GM19438 (cell line): ENCODE data around the gene SPATA7.
"Not testable (repeated sequence)": the region's sequence is repeated elsewhere in the genome, so short reads cannot be mapped to it uniquely, and the experiment has no call there.

ENCODE experiments used
- ATAC-seq: cut with Tn5 transposase; IDR thresholded peaks from one replicate; pipeline ENCODE4 v1.9.1; 2021; ENCODE audit warnings: low read depth; ENCODE audit not compliant: unreplicated experiment

Gene SPATA7

GRCh38 chr14:88385212-88386101 lies at the start of gene SPATA7:
SPATA7 (plus strand) TSS chr14:88385657; CDS start chr14:88385819, 162 bp downstream.
- ATAC-seq: peak; percentile 99

GRCh38 chr14:88340357-88340756 lies 45.1 kb upstream of the SPATA7 start:
- no peak for ATAC-seq

GRCh38 chr14:88342980-88343379 lies 42.5 kb upstream of the SPATA7 start:
- no peak for ATAC-seq

GRCh38 chr14:88346048-88346639 lies 39.3 kb upstream of the SPATA7 start:
- no peak for ATAC-seq

GRCh38 chr14:88348546-88348945 lies 36.9 kb upstream of the SPATA7 start:
- no peak for ATAC-seq

- no peak for ATAC-seq
These were observed 33.3 kb upstream of the SPATA7 start for GRCh38 chr14:88351966-88352691.

- ATAC-seq: no peak
These were observed 32.8 kb upstream of the SPATA7 start for GRCh38 chr14:88352698-88353097.

GRCh38 chr14:88354358-88354757 lies 31.1 kb upstream of the SPATA7 start:
- ATAC-seq: no peak

GRCh38 chr14:88359500-88359899 lies 26.0 kb upstream of the SPATA7 start:
- no peak for ATAC-seq

GRCh38 chr14:88363644-88364043 lies 21.8 kb upstream of the SPATA7 start:
- no peak for ATAC-seq

- no peak for ATAC-seq
These were observed 20.6 kb upstream of the SPATA7 start for GRCh38 chr14:88364710-88365413.

GRCh38 chr14:88369496-88369895 lies 16.0 kb upstream of the SPATA7 start:
- no peak for ATAC-seq

GRCh38 chr14:88379706-88380343 lies 5.6 kb upstream of the SPATA7 start:
- ATAC-seq: no peak

- no peak for ATAC-seq
These were observed 5.1 kb upstream of the SPATA7 start for GRCh38 chr14:88380405-88380804.

GRCh38 chr14:88381634-88382033 lies 3.8 kb upstream of the SPATA7 start:
- ATAC-seq: not testable (repeated sequence)

GRCh38 chr14:88384718-88385117 lies 739 bp upstream of the SPATA7 start:
- no peak for ATAC-seq

GRCh38 chr14:88386256-88386794 lies 868 bp downstream of the SPATA7 start:
- no peak for ATAC-seq

- no peak for ATAC-seq
These were observed 3.4 kb downstream of the SPATA7 start for GRCh38 chr14:88388741-88389282.

GRCh38 chr14:88392609-88393008 lies 7.2 kb downstream of the SPATA7 start:
- no peak for ATAC-seq

- no peak for ATAC-seq
These were observed 25.6 kb downstream of the SPATA7 start for GRCh38 chr14:88411039-88411438.
